MCF 10A (cell line): ENCODE measurements around the gene MCTP1. TPM values are rescaled to one million over a fixed set of nuclear protein-coding genes. Genes with fewer than 3 reads are reported as not detected.

ENCODE experiments used
- BruUV-seq: library from RNA; stranded (reverse); fragments of 400-500 nt; replicated peaks from 2 replicates; lab custom pipeline; 2021; lab: Mats Ljungman, UMichigan
- CTCF ChIA-PET: fragments of 300-600 bp; sonication (Branson Sonifier 250); formaldehyde crosslinking; extraction: SDS; loops from one replicate; lab custom pipeline; 2021; ENCODE audit warnings: antibody characterized with exemption, inconsistent platforms; lab: Yijun Ruan, JAX
- POLR2A ChIA-PET: fragments of 300-600, 350-650 bp; sonication (Branson Sonifier 250); formaldehyde crosslinking; extraction: SDS; loops from one replicate; lab custom pipeline; 2020; ENCODE audit warnings: antibody characterized with exemption, inconsistent platforms; lab: Yijun Ruan, JAX
- DNase-seq: peaks from one replicate; pipeline ENCODE4 v3.0.0-alpha.2; 2018; ENCODE audit not compliant: unreplicated experiment
- H3K27ac Mint-ChIP-seq: one replicate; pipeline ENCODE4 v1.8.0; 2022; ENCODE audit warnings: mild to moderate bottlenecking, low read depth, mixed read lengths; ENCODE audit not compliant: unreplicated experiment
- H3K27me3 Mint-ChIP-seq: one replicate; pipeline ENCODE4 v1.8.0; 2022; ENCODE audit warnings: mixed read lengths; ENCODE audit not compliant: insufficient read depth, unreplicated experiment
- H3K36me3 Mint-ChIP-seq: one replicate; pipeline ENCODE4 v1.8.0; 2022; ENCODE audit warnings: mild to moderate bottlenecking, moderate library complexity, mixed read lengths; ENCODE audit not compliant: insufficient read depth, unreplicated experiment
- H3K4me1 Mint-ChIP-seq: one replicate; pipeline ENCODE4 v1.8.0; 2022; ENCODE audit warnings: mixed read lengths; ENCODE audit not compliant: insufficient read depth, unreplicated experiment
- H3K4me3 Mint-ChIP-seq: one replicate; pipeline ENCODE4 v1.8.0; 2022; ENCODE audit warnings: mild to moderate bottlenecking, moderate library complexity, mixed read lengths; ENCODE audit not compliant: unreplicated experiment
- H3K9me3 Mint-ChIP-seq: one replicate; pipeline ENCODE4 v1.8.0; 2022; ENCODE audit warnings: mixed read lengths; ENCODE audit not compliant: unreplicated experiment
- intact Hi-C: fragments of 100-400 bp; cut with micrococcal nuclease; formaldehyde crosslinking; loops from 2 replicates; pipeline ENCODE4 v1.14.1; 2022
- total RNA-seq: library from RNA; stranded (reverse); gene quantifications from 2 replicates; pipeline ENCODE4 v1.2.3, GENCODE V29; 2022
- TF ChIP-seq, protein P1 (sequence below): fragments of 200-600 bp; IDR thresholded peaks from one replicate; pipeline ENCODE4 v1.8.0; 2022; ENCODE audit warnings: antibody characterized with exemption, mild to moderate bottlenecking; ENCODE audit not compliant: unreplicated experiment

Gene MCTP1
- total RNA-seq, 1 experiment from 2014 or later, result 40.3 TPM

DNA sequence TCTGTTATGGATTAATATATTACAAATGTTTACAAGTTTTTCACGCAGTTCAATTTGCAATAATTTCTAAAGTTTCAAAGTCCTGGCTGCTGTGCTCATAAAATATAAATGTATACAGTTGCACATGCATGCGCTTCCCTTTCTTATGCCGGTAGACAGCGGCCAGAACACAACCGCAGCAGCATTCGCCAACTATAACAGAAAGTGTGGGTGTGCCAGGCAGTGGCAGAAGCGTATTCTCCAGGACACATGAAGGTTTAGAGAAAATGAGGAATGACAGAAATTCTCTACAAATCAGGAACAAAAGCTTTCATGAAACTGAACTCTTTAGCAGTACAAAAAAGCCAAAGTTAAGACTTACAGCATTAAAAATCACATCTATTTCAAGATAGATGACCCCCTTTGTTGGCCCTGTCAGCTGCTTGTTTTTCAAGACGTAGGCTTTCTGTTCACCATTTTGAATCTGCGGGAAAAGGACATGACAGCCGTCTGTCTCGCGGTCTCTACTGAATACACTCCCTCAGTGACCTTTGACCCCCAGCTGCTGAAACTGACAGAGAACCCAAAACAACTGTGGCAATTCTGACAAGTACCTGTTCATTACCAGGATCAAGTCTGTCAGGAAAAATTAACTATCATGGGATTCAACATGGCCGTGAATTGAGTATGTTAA, 414.2 kb downstream of the MCTP1 start:
- Mint-ChIP-seq H3K27ac (no peak overlapping the region), H3K4me1 (no peaks in the 10 kb centered on the region), H3K27me3 (no peaks in the 10 kb centered on the region), H3K36me3 (no peaks in the 10 kb centered on the region), H3K9me3 (no peaks in the 10 kb centered on the region), H3K4me3 (no peak overlapping the region)
- CTCF ChIA-PET, result interaction anchor here (2.0 kb wide), 1 partner anchor 13 kb away, joined by 4 read pairs; no protein-coding TSS in a partner anchor
- TF ChIP-seq, protein P1, sequence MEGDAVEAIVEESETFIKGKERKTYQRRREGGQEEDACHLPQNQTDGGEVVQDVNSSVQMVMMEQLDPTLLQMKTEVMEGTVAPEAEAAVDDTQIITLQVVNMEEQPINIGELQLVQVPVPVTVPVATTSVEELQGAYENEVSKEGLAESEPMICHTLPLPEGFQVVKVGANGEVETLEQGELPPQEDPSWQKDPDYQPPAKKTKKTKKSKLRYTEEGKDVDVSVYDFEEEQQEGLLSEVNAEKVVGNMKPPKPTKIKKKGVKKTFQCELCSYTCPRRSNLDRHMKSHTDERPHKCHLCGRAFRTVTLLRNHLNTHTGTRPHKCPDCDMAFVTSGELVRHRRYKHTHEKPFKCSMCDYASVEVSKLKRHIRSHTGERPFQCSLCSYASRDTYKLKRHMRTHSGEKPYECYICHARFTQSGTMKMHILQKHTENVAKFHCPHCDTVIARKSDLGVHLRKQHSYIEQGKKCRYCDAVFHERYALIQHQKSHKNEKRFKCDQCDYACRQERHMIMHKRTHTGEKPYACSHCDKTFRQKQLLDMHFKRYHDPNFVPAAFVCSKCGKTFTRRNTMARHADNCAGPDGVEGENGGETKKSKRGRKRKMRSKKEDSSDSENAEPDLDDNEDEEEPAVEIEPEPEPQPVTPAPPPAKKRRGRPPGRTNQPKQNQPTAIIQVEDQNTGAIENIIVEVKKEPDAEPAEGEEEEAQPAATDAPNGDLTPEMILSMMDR, result no peak
- no TSS peak for BruUV-seq
- intact Hi-C loops, result no loop called here
- no peak for DNase-seq
- POLR2A ChIA-PET, result no interaction called here

DNA sequence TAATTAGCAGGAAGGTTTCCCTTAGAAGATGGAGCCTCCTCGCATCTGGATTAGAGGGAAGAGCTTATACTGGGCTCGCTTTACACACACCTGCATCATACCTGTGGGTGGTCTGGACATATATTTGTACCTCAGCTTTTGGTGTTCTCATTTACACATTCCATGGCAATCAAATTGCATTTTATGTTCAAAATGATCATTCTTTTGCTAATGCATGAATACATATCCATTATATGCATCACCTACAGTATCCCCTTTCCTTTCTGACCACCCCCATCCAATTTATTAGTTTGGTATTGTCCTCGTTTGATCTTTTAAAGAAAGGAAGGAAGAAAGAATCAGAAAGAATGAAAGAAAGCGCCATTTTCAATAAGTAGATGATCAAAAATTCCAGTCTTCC, 415.0 kb downstream of the MCTP1 start:
- no TSS peak for BruUV-seq
- no peak for DNase-seq
- Mint-ChIP-seq H3K27ac (no peak overlapping the region), H3K4me3 (no peak overlapping the region), H3K9me3 (no peaks in the 10 kb centered on the region), H3K27me3 (no peaks in the 10 kb centered on the region), H3K4me1 (no peaks in the 10 kb centered on the region), H3K36me3 (no peaks in the 10 kb centered on the region)
- CTCF ChIA-PET, result interaction anchor here (2.0 kb wide), 1 partner anchor 13 kb away, joined by 4 read pairs; no protein-coding TSS in a partner anchor
- TF ChIP-seq, protein P1, result no peak
- intact Hi-C loops, result no loop called here
- POLR2A ChIA-PET, result no interaction called here

DNA sequence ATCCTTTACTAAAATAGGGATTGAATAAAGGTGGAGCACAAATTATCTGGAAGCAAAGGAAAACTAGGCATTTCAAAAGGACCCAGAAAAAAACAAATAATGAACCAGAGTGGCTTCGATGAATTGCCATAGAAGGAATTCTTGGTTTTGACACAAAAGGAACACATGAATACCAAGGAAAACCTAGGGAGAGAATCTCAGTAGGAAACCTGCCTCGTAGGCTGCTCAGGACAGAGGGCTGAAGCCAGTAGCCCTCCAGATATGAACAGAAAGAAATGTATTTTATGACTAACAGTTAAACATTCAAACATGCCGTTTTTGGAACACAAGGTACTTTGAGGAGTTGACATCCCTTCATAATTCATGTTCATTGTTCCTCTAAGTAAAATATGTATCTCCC, 420.9 kb downstream of the MCTP1 start:
- CTCF ChIA-PET, result interaction anchor here (0.5 kb wide), 1 partner anchor 353 kb away, joined by 3 read pairs; no protein-coding TSS in a partner anchor
- Mint-ChIP-seq H3K36me3 (no peaks in the 10 kb centered on the region), H3K27ac (no peak overlapping the region), H3K27me3 (no peaks in the 10 kb centered on the region), H3K9me3 (no peaks in the 10 kb centered on the region), H3K4me1 (no peaks in the 10 kb centered on the region), H3K4me3 (no peak overlapping the region)
- BruUV-seq, result no TSS peak
- POLR2A ChIA-PET, result no interaction called here
- intact Hi-C loops, result no loop called here
- TF ChIP-seq, protein P1, result no peak
- DNase-seq, result no peak

DNA sequence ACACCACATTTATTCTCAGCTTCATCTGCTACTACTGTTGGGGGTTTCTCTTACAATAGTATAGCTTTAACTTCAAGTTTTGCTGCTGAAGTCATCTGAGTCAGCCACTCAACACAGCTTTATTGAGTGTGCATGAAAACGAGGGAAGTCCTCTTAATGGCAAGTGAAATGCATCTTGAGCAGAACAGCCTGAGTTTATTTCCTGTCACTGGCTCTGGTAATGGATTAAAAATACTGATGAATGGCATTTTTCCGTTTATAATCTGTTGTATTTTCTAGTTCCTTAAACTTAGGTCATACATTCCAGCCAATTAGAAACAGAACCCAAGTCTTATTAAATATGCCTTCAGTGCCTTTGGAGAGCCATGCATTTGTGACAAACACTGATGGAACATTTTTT, 427.8 kb downstream of the MCTP1 start:
- intact Hi-C loops, result loop anchor here (10.0 kb wide), 1 partner anchor 1252 kb away; no protein-coding TSS in a partner anchor
- Mint-ChIP-seq H3K4me1 (peaks cover 5% of the 10 kb centered on the region), H3K4me3 (no peak overlapping the region), H3K27me3 (no peaks in the 10 kb centered on the region), H3K27ac (no peak overlapping the region), H3K9me3 (no peaks in the 10 kb centered on the region), H3K36me3 (peaks cover 5% of the 10 kb centered on the region)
- no peak for DNase-seq
- CTCF ChIA-PET, result no interaction called here
- POLR2A ChIA-PET, result no interaction called here
- BruUV-seq, result no TSS peak
- TF ChIP-seq, protein P1, result no peak
